Fibroblast of lung (primary cell): ENCODE results near the gene ELAPOR2. TPM values are rescaled to one million over a fixed set of nuclear protein-coding genes. Genes with fewer than 3 reads are reported as not detected.

Experiments used
- DNase-seq, 2 donors: peaks; one replicate each; pipeline versions ENCODE4 v3.0.0 to v3.0.0-alpha.2; 2010; ENCODE audit warnings: low read depth in 2 of 2
- H2AFZ ChIP-seq: 2 replicates; pipeline ENCODE4 v1.5.1; 2012; ENCODE audit warnings: low read length, control low read depth, inconsistent platforms
- H3K27ac ChIP-seq: 2 replicates; pipeline ENCODE4 v1.5.1; 2011; ENCODE audit warnings: low read length, control low read depth; ENCODE audit not compliant: insufficient read depth
- H3K27me3 ChIP-seq: 2 replicates; pipeline ENCODE4 v1.5.1; 2011; ENCODE audit warnings: mild to moderate bottlenecking, low read length; ENCODE audit not compliant: control insufficient read depth, insufficient read depth
- H3K36me3 ChIP-seq: 2 replicates; pipeline ENCODE4 v1.5.1; 2011; ENCODE audit warnings: low read length; ENCODE audit not compliant: control insufficient read depth, insufficient read depth
- H3K4me1 ChIP-seq: 2 replicates; pipeline ENCODE4 v1.5.1; 2011; ENCODE audit warnings: low read length; ENCODE audit not compliant: control insufficient read depth, insufficient read depth; ENCODE audit errors: extremely low read depth
- H3K4me2 ChIP-seq: 2 replicates; pipeline ENCODE4 v1.5.1; 2011; ENCODE audit warnings: low read length, control low read depth; ENCODE audit not compliant: insufficient read depth; ENCODE audit errors: extremely low read depth
- H3K4me3 ChIP-seq, 4 experiments: fragments of 200-600 bp in 1 of 4; sonication (generic) in 1 of 4; replicated peaks in 1 of 4; 2 replicates each; pipeline ENCODE4 v1.5.1; 2011 to 2016; ENCODE audit warnings: low read length in 4 of 4, low read depth in 3 of 4, mild to moderate bottlenecking in 3 of 4, control low read depth in 2 of 4, inconsistent platforms in 1 of 4, mixed read lengths in 1 of 4; ENCODE audit not compliant: insufficient read depth in 1 of 4; ENCODE audit errors: control extremely low read depth in 1 of 4
- H3K79me2 ChIP-seq: 2 replicates; pipeline ENCODE4 v1.5.1; 2012; ENCODE audit warnings: mild to moderate bottlenecking, low read length, inconsistent platforms; ENCODE audit not compliant: control insufficient read depth, insufficient read depth
- H3K9ac ChIP-seq: 2 replicates; pipeline ENCODE4 v1.5.1; 2011; ENCODE audit warnings: mild to moderate bottlenecking, low read length, control low read depth; ENCODE audit not compliant: insufficient read depth
- H3K9me3 ChIP-seq: 2 replicates; pipeline ENCODE4 v1.5.1; 2012; ENCODE audit warnings: low read depth, low read length; ENCODE audit not compliant: control insufficient read depth, insufficient read depth
- H4K20me1 ChIP-seq: 2 replicates; pipeline ENCODE4 v1.5.1; 2011; ENCODE audit warnings: low read length; ENCODE audit not compliant: control insufficient read depth, insufficient read depth; ENCODE audit errors: extremely low read depth
- CTCF ChIP-seq, 2 donors: IDR thresholded peaks in 1 of 2; conservative IDR thresholded peaks in 1 of 2; 1 replicate in 1 of 2; 2 replicates in 1 of 2; pipeline ENCODE4 v1.5.1; 2011 to 2012; ENCODE audit warnings: low read length in 2 of 2, control low read depth in 1 of 2, inconsistent platforms in 1 of 2, low read depth in 1 of 2, mild to moderate bottlenecking in 1 of 2
- EZH2 ChIP-seq: IDR thresholded peaks from 2 replicates; pipeline ENCODE4 v1.5.1; 2012; ENCODE audit warnings: low read length, control low read depth, mild to moderate bottlenecking; ENCODE audit errors: missing control alignments
- polyA plus RNA-seq, 2 donors: library from polyadenylated mRNA; depleted of rRNA in 1 of 2; stranded (reverse) in 1 of 2; unstranded in 1 of 2; fragments of >200 nt; gene quantifications; 2 replicates each; pipeline ENCODE4 v1.2.1, GENCODE V29; 2011 to 2012; ENCODE audit warnings: missing spikeins in 1 of 2
- total RNA-seq: library from RNA; depleted of rRNA; stranded (reverse); fragments of >200 nt; gene quantifications from 2 replicates; pipeline ENCODE4 v1.2.1, GENCODE V29; 2014

The ELAPOR2 gene
- total and polyA plus RNA-seq, 2 donors (not counting 1 experiment from before 2014, with no cell fraction given) = 5.5 to 5.9 TPM

- H3K9me3 ChIP-seq = no peaks in the 10 kb centered on the region
- H3K4me1 ChIP-seq = no peaks in the 10 kb centered on the region
- H3K9ac ChIP-seq = no peak overlapping the region
- no peaks in the 10 kb centered on the region for H3K79me2 ChIP-seq
- H3K36me3 ChIP-seq = no peaks in the 10 kb centered on the region
- no peak overlapping the region for H3K27ac ChIP-seq
- H4K20me1 ChIP-seq = no peaks in the 10 kb centered on the region
- no peaks in the 10 kb centered on the region for H3K27me3 ChIP-seq
- no peak for DNase-seq
- H3K4me2 ChIP-seq = no peak overlapping the region
- no peak overlapping the region for H3K4me3 ChIP-seq
- TF ChIP-seq EZH2 (no peak), CTCF (conservative IDR thresholded peaks at IDR 0.05 in 1 of 2, IDR thresholded peaks at IDR 0.05 in 1 of 2; ENCODE audit: low read depth in 1 of 2, low read length in 2 of 2) (no peak)
- no peak overlapping the region for H2AFZ ChIP-seq
Observed at GRCh38 chr7:87057210-87057609, 2.2 kb downstream of the ELAPOR2 start.

GRCh38 chr7:87056346-87056745 lies 3.1 kb downstream of the ELAPOR2 start:
- Histone ChIP-seq H4K20me1 (no peaks in the 10 kb centered on the region), H2AFZ (no peak overlapping the region), H3K4me3 (no peak overlapping the region), H3K4me1 (no peaks in the 10 kb centered on the region), H3K27me3 (no peaks in the 10 kb centered on the region), H3K9ac (no peak overlapping the region), H3K79me2 (no peaks in the 10 kb centered on the region), H3K36me3 (no peaks in the 10 kb centered on the region), H3K4me2 (no peak overlapping the region), H3K27ac (no peak overlapping the region), H3K9me3 (no peaks in the 10 kb centered on the region)
- TF ChIP-seq EZH2 (no peak), CTCF (conservative IDR thresholded peaks at IDR 0.05 in 1 of 2, IDR thresholded peaks at IDR 0.05 in 1 of 2; ENCODE audit: low read depth in 1 of 2, low read length in 2 of 2) (no peak)
- DNase-seq = no peak

- no peaks in the 10 kb centered on the region for H3K36me3 ChIP-seq
- H3K9ac ChIP-seq = no peak overlapping the region
- H4K20me1 ChIP-seq = no peaks in the 10 kb centered on the region
- H3K4me1 ChIP-seq = no peaks in the 10 kb centered on the region
- TF ChIP-seq CTCF (conservative IDR thresholded peaks at IDR 0.05 in 1 of 2, IDR thresholded peaks at IDR 0.05 in 1 of 2; ENCODE audit: low read depth in 1 of 2, low read length in 2 of 2) (no peak), EZH2 (no peak)
- H2AFZ ChIP-seq = no peak overlapping the region
- H3K27me3 ChIP-seq = no peaks in the 10 kb centered on the region
- no peak overlapping the region for H3K4me3 ChIP-seq
- H3K9me3 ChIP-seq = no peaks in the 10 kb centered on the region
- DNase-seq = no peak
- H3K79me2 ChIP-seq = no peaks in the 10 kb centered on the region
- no peak overlapping the region for H3K27ac ChIP-seq
- H3K4me2 ChIP-seq = no peak overlapping the region
Observed at GRCh38 chr7:87048839-87049238, 10.6 kb downstream of the ELAPOR2 start.
